HL-60 (cell line): Measurements from ENCODE around the gene CETN2.
"Not testable (repeated sequence)": the region's sequence is repeated elsewhere in the genome, so short reads cannot be mapped to it uniquely, and the experiment has no call there.

Source experiments
- DNase-seq, 2 experiments: peaks; one replicate each; pipeline ENCODE4 v3.0.0-alpha.2; 2010 to 2020; ENCODE audit warnings: low read depth in 1 of 2, low spot score in 1 of 2
- H3K27ac ChIP-seq: fragments of 250-450 bp; sonication (Bioruptor Pico); replicated peaks from 2 replicates; pipeline ENCODE4 v1.5.1; 2020; ENCODE audit warnings: mild to moderate bottlenecking, moderate library complexity
- H3K27me3 ChIP-seq: fragments of 250-450 bp; sonication (Bioruptor Pico); 2 replicates; pipeline ENCODE4 v1.5.1; 2021; ENCODE audit warnings: mild to moderate bottlenecking, moderate library complexity; ENCODE audit not compliant: insufficient read depth, poor library complexity, severe bottlenecking
- H3K4me3 ChIP-seq: replicated peaks from 2 replicates; pipeline ENCODE4 v1.5.1; 2011; ENCODE audit warnings: mild to moderate bottlenecking, control low read depth, low read length; ENCODE audit not compliant: insufficient read depth
- CTCF ChIP-seq: IDR thresholded peaks from one replicate; pipeline ENCODE4 v1.5.1; 2011; ENCODE audit warnings: low read length, control low read depth, inconsistent platforms; ENCODE audit not compliant: insufficient read depth
- GABPA ChIP-seq: IDR thresholded peaks from 2 replicates; pipeline ENCODE4 v1.6.1; 2012; ENCODE audit warnings: low read depth
- POLR2AphosphoS5 ChIP-seq: IDR thresholded peaks from 2 replicates; pipeline ENCODE4 v1.6.1; 2012; ENCODE audit warnings: low read depth
- REST ChIP-seq: IDR thresholded peaks from 2 replicates; pipeline ENCODE4 v1.6.1; 2012; ENCODE audit warnings: low read depth; ENCODE audit not compliant: insufficient replicate concordance
- SPI1 ChIP-seq: IDR thresholded peaks from 2 replicates; pipeline ENCODE4 v1.6.1; 2012; ENCODE audit warnings: low read depth, mild to moderate bottlenecking, borderline replicate concordance

Gene CETN2

GRCh38 chrX:152842772-152843338, 12.3 kb upstream of the CETN2 start:
- TF ChIP-seq REST (no peak), POLR2AphosphoS5 (no peak), SPI1 (no peak), GABPA (no peak), CTCF (no peak)

GRCh38 chrX:152835470-152835869, 4.9 kb upstream of the CETN2 start:
- DNase-seq, H3K4me3 ChIP-seq, H3K27ac ChIP-seq, H3K27me3 ChIP-seq: not testable (repeated sequence)

More at GRCh38 chrX:152842772-152843338, 12.3 kb upstream of the CETN2 start:
- Histone ChIP-seq H3K4me3 (no peak overlapping the region), H3K27ac (no peak overlapping the region), H3K27me3 (no peaks in the 10 kb centered on the region)
- DNase-seq = no peak

GRCh38 chrX:152833378-152833777, 2.8 kb upstream of the CETN2 start:
- Histone ChIP-seq H3K4me3 (no peak overlapping the region), H3K27ac (no peak overlapping the region), H3K27me3 (no peaks in the 10 kb centered on the region)
- TF ChIP-seq CTCF (no peak), POLR2AphosphoS5 (no peak), SPI1 (no peak), REST (no peak), GABPA (no peak)
- DNase-seq = no peak

- TF ChIP-seq CTCF = no peak
- TF ChIP-seq POLR2AphosphoS5 = no peak
- no peak for TF ChIP-seq SPI1
- no peak for TF ChIP-seq GABPA
- TF ChIP-seq REST = no peak
- DNase-seq = no peak
- Histone ChIP-seq H3K4me3 (no peak overlapping the region), H3K27me3 (no peaks in the 10 kb centered on the region), H3K27ac (no peak overlapping the region)
Observed at GRCh38 chrX:152832520-152832919, 2.0 kb upstream of the CETN2 start.
